Vagina (tissue), 2 donors: ENCODE results near the gene GPRC5B. TPM values are rescaled to one million over a fixed set of nuclear protein-coding genes. Genes with fewer than 3 reads are reported as not detected.

ENCODE experiments used
- DNase-seq, 2 donors: peaks; one replicate each; pipeline ENCODE4 v3.0.0-alpha.2; 2017; ENCODE audit errors: extremely low spot score in 2 of 2
- H3K27ac ChIP-seq: fragments of 200-600 bp; sonication (generic); one replicate; pipeline ENCODE4 v1.5.1; 2019
- H3K27me3 ChIP-seq: fragments of 200-600 bp; sonication (generic); one replicate; pipeline ENCODE4 v1.5.1; 2019
- H3K36me3 ChIP-seq, 2 donors: fragments of 200-600 bp; sonication (generic); one replicate each; pipeline ENCODE4 v1.5.1; 2017 to 2019
- H3K4me1 ChIP-seq: fragments of 200-600 bp; sonication (generic); one replicate; pipeline ENCODE4 v1.5.1; 2019
- H3K4me3 ChIP-seq, 2 donors: fragments of 200-600 bp; sonication (generic); 1 replicate in 1 of 2; 2 replicates in 1 of 2; pipeline ENCODE4 v1.5.1; 2016 to 2019
- H3K9me3 ChIP-seq: fragments of 200-600 bp; sonication (generic); one replicate; pipeline ENCODE4 v1.5.1; 2019
- POLR2A ChIP-seq, 2 donors: fragments of 450-650 bp; IDR thresholded peaks; one replicate each; pipeline ENCODE4 v1.6.1; 2017; ENCODE audit warnings: antibody characterized with exemption in 2 of 2, mild to moderate bottlenecking in 2 of 2, moderate library complexity in 2 of 2
- POLR2AphosphoS5 ChIP-seq, 2 donors: sonication (generic); formaldehyde crosslinking; IDR thresholded peaks; one replicate each; pipeline ENCODE4 v1.9.0; 2017; ENCODE audit warnings: antibody characterized with exemption in 2 of 2, mild to moderate bottlenecking in 2 of 2, low read depth in 1 of 2; ENCODE audit not compliant: insufficient read depth in 1 of 2
- intact Hi-C: fragments of 100-400 bp; cut with DNase I; formaldehyde crosslinking; loops from one replicate; pipeline ENCODE4 v1.15.1; 2023
- total RNA-seq: library from RNA; depleted of rRNA; stranded (reverse); fragments of >200 nt; gene quantifications from one replicate; pipeline ENCODE4 v1.2.3, GENCODE V29; 2016
- TF ChIP-seq, protein P1 (sequence below), 3 experiments: fragments of 450-650 bp in 2 of 3; fragments of 200-600 bp in 1 of 3; sonication (generic) in 1 of 3; IDR thresholded peaks; one replicate each; pipeline ENCODE4 v1.5.1; 2017 to 2019; ENCODE audit warnings: antibody characterized with exemption in 3 of 3, mild to moderate bottlenecking in 2 of 3, moderate library complexity in 2 of 3

Gene GPRC5B
- total RNA-seq, 1 donor from 2014 or later = 44.7 TPM

GRCh38 chr16:19883966-19884485 is 622 bp downstream of the GPRC5B start:
- Histone ChIP-seq H3K4me1 (peaks cover 41% of the 10 kb centered on the region), H3K27me3 (no peaks in the 10 kb centered on the region), H3K27ac (peak overlapping the region; percentile 79), H3K9me3 (no peaks in the 10 kb centered on the region), H3K4me3 (peak overlapping the region; percentile 74 to 75), H3K36me3 (no peaks in the 10 kb centered on the region)
- no peak for TF ChIP-seq POLR2A (IDR thresholded peaks at IDR 0.05)
- TF ChIP-seq, protein P1, sequence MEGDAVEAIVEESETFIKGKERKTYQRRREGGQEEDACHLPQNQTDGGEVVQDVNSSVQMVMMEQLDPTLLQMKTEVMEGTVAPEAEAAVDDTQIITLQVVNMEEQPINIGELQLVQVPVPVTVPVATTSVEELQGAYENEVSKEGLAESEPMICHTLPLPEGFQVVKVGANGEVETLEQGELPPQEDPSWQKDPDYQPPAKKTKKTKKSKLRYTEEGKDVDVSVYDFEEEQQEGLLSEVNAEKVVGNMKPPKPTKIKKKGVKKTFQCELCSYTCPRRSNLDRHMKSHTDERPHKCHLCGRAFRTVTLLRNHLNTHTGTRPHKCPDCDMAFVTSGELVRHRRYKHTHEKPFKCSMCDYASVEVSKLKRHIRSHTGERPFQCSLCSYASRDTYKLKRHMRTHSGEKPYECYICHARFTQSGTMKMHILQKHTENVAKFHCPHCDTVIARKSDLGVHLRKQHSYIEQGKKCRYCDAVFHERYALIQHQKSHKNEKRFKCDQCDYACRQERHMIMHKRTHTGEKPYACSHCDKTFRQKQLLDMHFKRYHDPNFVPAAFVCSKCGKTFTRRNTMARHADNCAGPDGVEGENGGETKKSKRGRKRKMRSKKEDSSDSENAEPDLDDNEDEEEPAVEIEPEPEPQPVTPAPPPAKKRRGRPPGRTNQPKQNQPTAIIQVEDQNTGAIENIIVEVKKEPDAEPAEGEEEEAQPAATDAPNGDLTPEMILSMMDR (IDR thresholded peaks at IDR 0.05) = no peak
- no peak for TF ChIP-seq POLR2AphosphoS5 (IDR thresholded peaks at IDR 0.05; ENCODE audit: insufficient read depth in 1 of 2, low read depth in 1 of 2)
- no peak for DNase-seq
- intact Hi-C loops = loop anchor here (5.0 kb wide), 2 partner anchors 167 to 187 kb away; partner anchors contain the start of genes IQCK and KNOP1

- intact Hi-C loops = loop anchor here (5.0 kb wide), 2 partner anchors 166 to 186 kb away; partner anchors contain the start of genes IQCK and KNOP1
- Histone ChIP-seq H3K9me3 (no peaks in the 10 kb centered on the region), H3K4me3 (peak overlapping the region; percentile 74 to 75), H3K27me3 (no peaks in the 10 kb centered on the region), H3K27ac (peak overlapping the region; percentile 79), H3K4me1 (peaks cover 47% of the 10 kb centered on the region), H3K36me3 (no peaks in the 10 kb centered on the region)
- TF ChIP-seq, protein P1 (IDR thresholded peaks at IDR 0.05) = no peak
- TF ChIP-seq POLR2A (IDR thresholded peaks at IDR 0.05) (no peak), POLR2AphosphoS5 (IDR thresholded peaks at IDR 0.05; ENCODE audit: insufficient read depth in 1 of 2, low read depth in 1 of 2) (peak in 1 of 2 donors; percentile 46)
- DNase-seq = no peak
Measured at GRCh38 chr16:19883296-19883965, 1.2 kb downstream of the GPRC5B start.

DNA sequence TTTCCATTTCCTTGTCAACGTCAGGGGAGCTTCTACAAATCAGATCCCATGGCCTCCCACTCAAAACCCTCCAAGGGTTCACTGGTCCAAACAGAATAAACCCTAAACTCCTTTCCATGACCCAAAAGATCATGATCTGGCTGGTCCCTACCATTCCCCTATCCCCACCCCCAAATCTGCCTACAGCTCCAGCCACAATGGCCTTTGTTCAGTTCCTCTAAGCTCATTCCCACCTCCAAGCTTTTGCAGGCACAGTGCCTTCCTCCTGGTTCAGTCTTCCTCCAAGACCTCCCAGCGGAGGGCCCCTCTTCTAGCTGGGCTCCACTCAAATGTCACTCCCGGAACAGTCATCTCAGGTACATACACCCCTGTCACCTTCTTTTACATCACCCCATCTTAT is 2.0 kb downstream of the GPRC5B start:
- Histone ChIP-seq H3K9me3 (no peaks in the 10 kb centered on the region), H3K27ac (peak overlapping the region; percentile 79), H3K36me3 (no peaks in the 10 kb centered on the region), H3K4me3 (peak overlapping the region; percentile 74 to 75), H3K4me1 (peaks cover 48% of the 10 kb centered on the region), H3K27me3 (no peaks in the 10 kb centered on the region)
- intact Hi-C loops = loop anchor here (5.0 kb wide), 2 partner anchors 165 to 185 kb away; partner anchors contain the start of genes IQCK and KNOP1
- DNase-seq = no peak
- TF ChIP-seq POLR2A (IDR thresholded peaks at IDR 0.05) = no peak
- no peak for TF ChIP-seq POLR2AphosphoS5 (IDR thresholded peaks at IDR 0.05; ENCODE audit: insufficient read depth in 1 of 2, low read depth in 1 of 2)
- TF ChIP-seq, protein P1 (IDR thresholded peaks at IDR 0.05) = no peak

DNA sequence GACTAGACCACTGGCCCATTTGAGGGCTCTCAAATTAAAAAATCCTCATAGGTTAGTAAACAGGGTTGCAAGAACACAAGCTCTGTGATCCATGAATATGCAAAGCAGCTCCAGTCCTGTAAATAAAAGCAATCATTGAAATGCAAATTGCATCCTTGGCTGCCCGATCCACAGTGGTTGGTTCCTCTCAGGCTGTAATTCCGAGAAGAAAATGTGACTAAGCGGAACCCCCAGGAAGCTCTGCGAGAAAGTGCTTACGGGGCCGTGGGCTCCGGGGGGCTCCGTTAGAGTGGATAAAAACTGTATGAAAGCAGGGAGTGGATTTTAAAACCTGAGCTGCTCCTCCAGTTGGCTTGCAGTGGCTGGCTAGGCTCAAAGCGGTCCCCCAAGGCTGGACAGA is 2.5 kb downstream of the GPRC5B start:
- H3K4me1 ChIP-seq = peaks cover 51% of the 10 kb centered on the region
- H3K9me3 ChIP-seq = no peaks in the 10 kb centered on the region
- no peaks in the 10 kb centered on the region for H3K27me3 ChIP-seq
- H3K36me3 ChIP-seq = no peaks in the 10 kb centered on the region
- H3K27ac ChIP-seq = peak overlapping the region; percentile 79
- intact Hi-C loops = loop anchor here (5.0 kb wide), 2 partner anchors 165 to 185 kb away; partner anchors contain the start of genes IQCK and KNOP1
- peak overlapping the region in 1 of 2 donors; percentile 74 for H3K4me3 ChIP-seq
- no peak for DNase-seq
- TF ChIP-seq POLR2AphosphoS5 (IDR thresholded peaks at IDR 0.05; ENCODE audit: insufficient read depth in 1 of 2, low read depth in 1 of 2) (no peak), POLR2A (IDR thresholded peaks at IDR 0.05) (no peak)
- TF ChIP-seq, protein P1 (IDR thresholded peaks at IDR 0.05) = no peak

GRCh38 chr16:19881783-19882182 is 2.9 kb downstream of the GPRC5B start:
- Histone ChIP-seq H3K27me3 (no peaks in the 10 kb centered on the region), H3K36me3 (no peaks in the 10 kb centered on the region), H3K4me1 (peaks cover 55% of the 10 kb centered on the region), H3K9me3 (no peaks in the 10 kb centered on the region), H3K27ac (no peak overlapping the region), H3K4me3 (no peak overlapping the region)
- no peak for TF ChIP-seq POLR2AphosphoS5 (IDR thresholded peaks at IDR 0.05; ENCODE audit: insufficient read depth in 1 of 2, low read depth in 1 of 2)
- TF ChIP-seq, protein P1 (IDR thresholded peaks at IDR 0.05) = no peak
- TF ChIP-seq POLR2A (IDR thresholded peaks at IDR 0.05) = no peak
- intact Hi-C loops = loop anchor here (5.0 kb wide), 2 partner anchors 164 to 184 kb away; partner anchors contain the start of genes IQCK and KNOP1
- no peak for DNase-seq
